A673 (cell line): ENCODE results near the gene CTRB2. TPM values are rescaled to one million over a fixed set of nuclear protein-coding genes. Genes with fewer than 3 reads are reported as not detected.

Experiments used
- BruUV-seq: library from RNA; stranded (reverse); fragments of 400-500 nt; replicated peaks from 2 replicates; lab custom pipeline; 2021; lab: Mats Ljungman, UMichigan
- CTCF ChIA-PET: fragments of 300-600 bp; sonication (Branson Sonifier 250); formaldehyde crosslinking; loops from one replicate; lab custom pipeline; 2022; ENCODE audit warnings: antibody characterized with exemption; lab: Charles Lee
- POLR2A ChIA-PET: fragments of 300-600 bp; sonication (Branson Sonifier 250); formaldehyde crosslinking; loops from one replicate; lab custom pipeline; 2022; ENCODE audit warnings: antibody characterized with exemption; ENCODE audit not compliant: low non-redundant PET; lab: Charles Lee
- DNase-seq: peaks from one replicate; pipeline ENCODE4 v3.0.0-alpha.2; 2015; ENCODE audit warnings: low spot score
- H3K27ac ChIP-seq: fragments of 200-600 bp; sonication (generic); 2 replicates; pipeline ENCODE4 v1.5.1; 2016; ENCODE audit warnings: mixed run types, low read depth, mild to moderate bottlenecking, mixed read lengths, antibody characterized with exemption, low read length; ENCODE audit not compliant: poor library complexity, severe bottlenecking
- H3K27me3 ChIP-seq: fragments of 200-600 bp; sonication (generic); replicated peaks from 2 replicates; pipeline ENCODE4 v1.6.1; 2017; ENCODE audit warnings: mixed run types, low read depth, mild to moderate bottlenecking, mixed read lengths, antibody characterized with exemption, low read length; ENCODE audit not compliant: insufficient read depth, poor library complexity
- H3K36me3 ChIP-seq: fragments of 200-600 bp; sonication (generic); 2 replicates; pipeline ENCODE4 v1.6.1; 2016; ENCODE audit warnings: mixed run types, mild to moderate bottlenecking, mixed read lengths, antibody characterized with exemption, low read length; ENCODE audit not compliant: insufficient read depth, poor library complexity, severe bottlenecking
- H3K4me1 ChIP-seq: fragments of 200-600 bp; sonication (generic); 2 replicates; pipeline ENCODE4 v1.6.1; 2017; ENCODE audit warnings: mixed run types, mild to moderate bottlenecking, mixed read lengths, antibody characterized with exemption, low read length; ENCODE audit not compliant: insufficient read depth, poor library complexity, severe bottlenecking
- H3K4me3 ChIP-seq: fragments of 200-600 bp; sonication (generic); 2 replicates; pipeline ENCODE4 v1.5.1; 2016; ENCODE audit warnings: low read depth, mixed run types, mild to moderate bottlenecking, mixed read lengths, low read length; ENCODE audit not compliant: poor library complexity, severe bottlenecking
- H3K9me3 ChIP-seq: fragments of 200-600 bp; sonication (generic); 2 replicates; pipeline ENCODE4 v1.6.1; 2016; ENCODE audit warnings: mixed run types, low read depth, mild to moderate bottlenecking, mixed read lengths, antibody characterized with exemption, low read length; ENCODE audit not compliant: poor library complexity, severe bottlenecking
- EZH2 ChIP-seq: fragments of 200-600 bp; sonication (generic); IDR thresholded peaks from 2 replicates; pipeline ENCODE4 v1.6.1; 2017; ENCODE audit warnings: borderline replicate concordance, low read depth, mild to moderate bottlenecking, mixed read lengths, antibody characterized with exemption, low read length; ENCODE audit not compliant: poor library complexity, severe bottlenecking
- intact Hi-C: fragments of 100-400 bp; cut with micrococcal nuclease; formaldehyde crosslinking; loops from one replicate; pipeline ENCODE4 v1.10.0; 2022; ENCODE audit not compliant: unreplicated experiment
- total RNA-seq: library from RNA; stranded (reverse); gene quantifications from 2 replicates; pipeline ENCODE4 v1.2.3, GENCODE V29; 2021
- TF ChIP-seq, protein P1 (sequence below): fragments of 300-800, 200-600 bp; sonication (generic); conservative IDR thresholded peaks from 2 replicates; pipeline ENCODE4 v1.5.1; 2017; ENCODE audit warnings: low read depth, mild to moderate bottlenecking, antibody characterized with exemption, low read length, moderate library complexity, mixed read lengths

Gene CTRB2
- total RNA-seq, 1 experiment from 2014 or later = not detected

DNA sequence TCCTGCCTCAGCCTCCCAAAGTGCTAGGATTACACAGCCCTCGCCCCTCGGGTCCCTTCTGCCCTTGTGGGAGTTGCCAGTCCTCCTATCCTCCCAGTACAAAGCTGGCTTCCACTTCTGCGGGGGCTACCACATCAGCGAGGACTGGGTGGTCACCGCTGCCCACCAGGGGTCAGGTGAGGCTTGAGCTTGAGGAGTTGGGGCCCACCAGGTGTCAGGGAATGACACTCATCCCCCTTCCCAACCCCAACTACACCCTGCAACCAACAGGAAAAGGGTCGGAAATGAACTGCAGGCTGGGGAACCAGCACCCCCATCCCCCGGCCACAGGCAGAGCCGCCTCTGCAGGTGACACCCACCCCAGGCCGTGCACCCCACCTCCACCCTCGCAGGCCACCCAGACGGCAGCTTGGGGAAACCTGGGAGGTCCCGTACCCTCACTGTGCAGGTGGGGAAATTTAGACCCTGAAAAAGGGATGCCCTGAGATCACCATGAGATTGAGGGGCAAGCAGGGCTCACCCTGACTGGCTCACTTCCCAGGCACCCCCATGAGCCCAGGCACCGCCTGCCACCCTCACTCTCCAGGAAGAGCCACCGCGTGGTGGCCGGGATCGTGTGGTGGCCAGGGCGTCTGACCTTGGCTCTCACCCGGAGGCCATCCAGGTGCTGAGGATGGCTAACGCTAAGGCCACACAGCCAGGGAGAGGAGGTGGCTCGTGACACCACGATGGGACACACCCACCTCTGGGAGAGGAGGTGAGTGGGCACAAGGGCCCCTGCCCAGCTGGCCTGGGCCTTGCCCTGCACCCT, 19.8 kb upstream of the CTRB2 start:
- intact Hi-C loops = no loop called here
- H3K27ac ChIP-seq = no peak overlapping the region
- no peaks in the 10 kb centered on the region for H3K9me3 ChIP-seq
- H3K27me3 ChIP-seq = no peaks in the 10 kb centered on the region
- ChIA-PET POLR2A (no interaction called here), CTCF (no interaction called here)
- no peak overlapping the region for H3K4me3 ChIP-seq
- H3K36me3 ChIP-seq = peaks cover 14% of the 10 kb centered on the region
- no peak for DNase-seq
- no peaks in the 10 kb centered on the region for H3K4me1 ChIP-seq
- TF ChIP-seq, protein P1, sequence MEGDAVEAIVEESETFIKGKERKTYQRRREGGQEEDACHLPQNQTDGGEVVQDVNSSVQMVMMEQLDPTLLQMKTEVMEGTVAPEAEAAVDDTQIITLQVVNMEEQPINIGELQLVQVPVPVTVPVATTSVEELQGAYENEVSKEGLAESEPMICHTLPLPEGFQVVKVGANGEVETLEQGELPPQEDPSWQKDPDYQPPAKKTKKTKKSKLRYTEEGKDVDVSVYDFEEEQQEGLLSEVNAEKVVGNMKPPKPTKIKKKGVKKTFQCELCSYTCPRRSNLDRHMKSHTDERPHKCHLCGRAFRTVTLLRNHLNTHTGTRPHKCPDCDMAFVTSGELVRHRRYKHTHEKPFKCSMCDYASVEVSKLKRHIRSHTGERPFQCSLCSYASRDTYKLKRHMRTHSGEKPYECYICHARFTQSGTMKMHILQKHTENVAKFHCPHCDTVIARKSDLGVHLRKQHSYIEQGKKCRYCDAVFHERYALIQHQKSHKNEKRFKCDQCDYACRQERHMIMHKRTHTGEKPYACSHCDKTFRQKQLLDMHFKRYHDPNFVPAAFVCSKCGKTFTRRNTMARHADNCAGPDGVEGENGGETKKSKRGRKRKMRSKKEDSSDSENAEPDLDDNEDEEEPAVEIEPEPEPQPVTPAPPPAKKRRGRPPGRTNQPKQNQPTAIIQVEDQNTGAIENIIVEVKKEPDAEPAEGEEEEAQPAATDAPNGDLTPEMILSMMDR = no peak
- TF ChIP-seq EZH2 = no peak
- BruUV-seq = no TSS peak

GRCh38 chr16:75225678-75226515, 18.9 kb upstream of the CTRB2 start:
- H3K4me3 ChIP-seq = no peak overlapping the region
- ChIA-PET CTCF (no interaction called here), POLR2A (no interaction called here)
- no peak for TF ChIP-seq EZH2
- TF ChIP-seq, protein P1 = no peak
- no peak overlapping the region for H3K27ac ChIP-seq
- no TSS peak for BruUV-seq
- H3K27me3 ChIP-seq = no peaks in the 10 kb centered on the region
- intact Hi-C loops = loop anchor here (2.0 kb wide), 1 partner anchor 19 kb away; the partner anchor contains the start of gene CTRB2
- DNase-seq = no peak
- H3K9me3 ChIP-seq = no peaks in the 10 kb centered on the region
- H3K36me3 ChIP-seq = peaks cover 14% of the 10 kb centered on the region
- H3K4me1 ChIP-seq = no peaks in the 10 kb centered on the region

- no TSS peak for BruUV-seq
- intact Hi-C loops = loop anchor here (2.0 kb wide), 1 partner anchor 18 kb away; the partner anchor contains the start of gene CTRB2
- no peaks in the 10 kb centered on the region for H3K27me3 ChIP-seq
- no peak for DNase-seq
- no peaks in the 10 kb centered on the region for H3K4me1 ChIP-seq
- no peak overlapping the region for H3K4me3 ChIP-seq
- H3K36me3 ChIP-seq = peaks cover 13% of the 10 kb centered on the region
- POLR2A ChIA-PET = no interaction called here
- no peaks in the 10 kb centered on the region for H3K9me3 ChIP-seq
- CTCF ChIA-PET = no interaction called here
- TF ChIP-seq EZH2 = no peak
- TF ChIP-seq, protein P1 = no peak
- H3K27ac ChIP-seq = no peak overlapping the region
These were observed 18.1 kb upstream of the CTRB2 start for GRCh38 chr16:75225092-75225491.
